H1 (cell line): ENCODE results near the gene GRID2. TPM values are rescaled to one million over a fixed set of nuclear protein-coding genes. Genes with fewer than 3 reads are reported as not detected.

Experiments
- CHD1 ChIP-seq: IDR thresholded peaks from 2 replicates; pipeline ENCODE4 v1.6.1; 2012; ENCODE audit warnings: low read depth, low read length, improper control_type of control experiment
- EGR1 ChIP-seq: IDR thresholded peaks from 2 replicates; pipeline ENCODE4 v1.6.1; 2011; ENCODE audit warnings: low read depth, low read length, borderline replicate concordance
- MAFK ChIP-seq: IDR thresholded peaks from 2 replicates; pipeline ENCODE4 v1.6.1; 2012; ENCODE audit warnings: low read depth, mild to moderate bottlenecking, improper control_type of control experiment, low read length
- POU5F1 ChIP-seq: IDR thresholded peaks from 2 replicates; pipeline ENCODE4 v1.6.1; 2011; ENCODE audit warnings: low read depth, mild to moderate bottlenecking, low read length, moderate library complexity
- RBBP5 ChIP-seq: IDR thresholded peaks from 2 replicates; pipeline ENCODE4 v1.7.1; 2012; ENCODE audit warnings: low read depth, mild to moderate bottlenecking, inconsistent platforms, low read length, moderate library complexity, borderline replicate concordance
- RFX5 ChIP-seq: IDR thresholded peaks from 2 replicates; pipeline ENCODE4 v1.6.1; 2011; ENCODE audit warnings: low read depth, low read length, improper control_type of control experiment, borderline replicate concordance
- SUZ12 ChIP-seq: fragments of 200-600 bp; sonication (generic); IDR thresholded peaks from 2 replicates; pipeline ENCODE4 v1.6.1; 2012; ENCODE audit warnings: mild to moderate bottlenecking, inconsistent platforms, low read length, moderate library complexity, mixed read lengths
- polyA plus RNA-seq, 7 experiments: library from polyadenylated mRNA; depleted of rRNA in 3 of 7; stranded (reverse) in 5 of 7; unstranded in 2 of 7; fragments of >200 nt in 5 of 7; fragments of 200-250 nt in 2 of 7; gene quantifications; 1 replicate in 5 of 7; 2 replicates in 1 of 7; 4 replicates in 1 of 7; pipeline versions ENCODE4 v1.2.1 to v1.2.3, GENCODE V29; 2011 to 2013; ENCODE audit warnings: missing spikeins in 2 of 7, mixed read lengths in 2 of 7
- total RNA-seq: library from RNA; stranded (reverse); fragmentation: NEBNext Ultra II Directional; extraction: Animal tissue kit (Norgen Biotek cat#: 25700); gene quantifications from 2 replicates; pipeline ENCODE4 v1.2.1, GENCODE V29; 2021

GRID2 gene
- total and polyA plus RNA-seq, 2 of the 8 experiments (the other 6 are each of a cell fraction or from before 2014, with no cell fraction given) = 31.1 to 81.9 TPM

DNA sequence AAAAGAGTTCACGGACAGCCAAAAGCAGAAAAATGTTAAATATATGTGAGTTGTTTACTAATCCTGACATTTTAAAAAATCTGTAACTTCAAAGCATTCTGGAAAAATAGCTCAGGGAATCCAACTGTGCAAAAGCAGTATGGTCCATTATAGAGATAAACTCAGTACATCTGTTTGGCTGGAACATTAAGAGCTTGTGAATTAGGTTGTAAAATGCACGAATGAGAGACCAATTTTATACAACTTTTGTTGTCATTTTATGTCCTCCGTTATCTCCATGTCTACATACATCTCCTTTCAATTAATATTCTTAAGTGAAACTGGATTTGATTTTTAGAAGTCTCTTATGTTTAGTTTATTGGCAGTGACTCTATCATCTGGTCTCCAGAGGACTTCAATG, 1157.8 kb downstream of the GRID2 start (continued):
- TF ChIP-seq MAFK (no peak), RFX5 (no peak), CHD1 (no peak), SUZ12 (no peak), EGR1 (no peak), POU5F1 (no peak), RBBP5 (no peak)
